ENCODE measurements around the gene PREB. TPM values are rescaled to one million over a fixed set of nuclear protein-coding genes. Genes with fewer than 3 reads are reported as not detected.
A peak's percentile ranks its signal among the peaks of the same experiment; 100 is the strongest.

PREB gene
- total RNA-seq, 4 donors from 2014 or later = 40.0 to 55.3 (median 47.1) TPM

DNA sequence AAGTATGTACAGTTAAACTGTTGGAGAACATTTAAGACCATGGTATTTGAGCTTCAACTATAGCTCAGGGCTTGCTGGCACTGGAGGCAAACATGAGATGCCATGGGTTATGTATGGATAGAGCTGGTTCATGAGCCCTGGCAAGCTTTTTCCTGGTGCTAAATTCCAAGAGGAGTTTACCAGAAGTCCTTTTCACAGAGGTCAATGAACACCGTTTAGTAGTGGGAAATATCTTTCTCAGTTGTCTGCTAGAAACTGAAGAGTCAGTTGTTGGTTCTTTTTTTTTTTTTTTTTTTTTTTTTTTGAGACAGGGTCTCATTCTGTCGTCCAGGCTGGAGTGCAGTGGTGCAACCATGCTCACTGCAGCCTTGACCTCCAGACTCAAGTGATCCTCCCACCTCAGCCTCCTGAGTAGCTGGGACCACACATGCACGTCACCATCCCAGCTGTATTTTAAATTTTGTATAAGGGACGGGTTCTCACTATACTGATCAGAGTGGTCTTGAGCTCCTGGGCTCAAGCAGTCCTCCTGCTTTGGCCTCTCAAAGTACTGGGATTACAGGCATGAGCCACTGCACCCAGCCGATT lies 46.5 kb downstream of the PREB start:
- no peaks in the 10 kb centered on the region for H3K27me3 ChIP-seq
- DNase-seq (ENCODE audit: low spot score in 2 of 2) = no peak
- H3K4me1 ChIP-seq = peaks cover 34% of the 10 kb centered on the region
- no peak overlapping the region for H3K4me3 ChIP-seq
- H3K9me3 ChIP-seq = no peaks in the 10 kb centered on the region
- WGBS = 87% methylated on average over 5 of the region's 5 CpGs
- TF ChIP-seq CTCF (IDR thresholded peaks at IDR 0.05) (no peak), POLR2AphosphoS5 (IDR thresholded peaks at IDR 0.05) (no peak), EP300 (IDR thresholded peaks at IDR 0.05) (no peak), POLR2A (IDR thresholded peaks at IDR 0.05) (no peak)
- no peaks in the 10 kb centered on the region for H3K36me3 ChIP-seq
- H3K27ac ChIP-seq = no peak overlapping the region

GRCh38 chr2:27086724-27087593 lies 47.5 kb downstream of the PREB start, which contains the start of gene KHK:
TSS of gene KHK (plus strand) at chr2:27086772. CDS start at chr2:27087260, 488 bp downstream.
- peak within 1 kb of the TSS; percentile 79 for H3K27ac ChIP-seq
- peak within 1 kb of the TSS; percentile 73 for H3K4me3 ChIP-seq
- TF ChIP-seq CTCF (IDR thresholded peaks at IDR 0.05) (no peak), POLR2AphosphoS5 (IDR thresholded peaks at IDR 0.05) (no peak), POLR2A (IDR thresholded peaks at IDR 0.05) (no peak), EP300 (IDR thresholded peaks at IDR 0.05) (no peak)
- WGBS = 25% methylated on average over 16 of the region's 54 CpGs
- DNase-seq (ENCODE audit: low spot score in 2 of 2) = no peak
- no peaks in the 10 kb centered on the region for H3K9me3 ChIP-seq
- H3K4me1 ChIP-seq = peaks cover 38% of the 10 kb centered on the region
- H3K27me3 ChIP-seq = no peaks in the 10 kb centered on the region
- H3K36me3 ChIP-seq = no peaks in the 10 kb centered on the region

DNA sequence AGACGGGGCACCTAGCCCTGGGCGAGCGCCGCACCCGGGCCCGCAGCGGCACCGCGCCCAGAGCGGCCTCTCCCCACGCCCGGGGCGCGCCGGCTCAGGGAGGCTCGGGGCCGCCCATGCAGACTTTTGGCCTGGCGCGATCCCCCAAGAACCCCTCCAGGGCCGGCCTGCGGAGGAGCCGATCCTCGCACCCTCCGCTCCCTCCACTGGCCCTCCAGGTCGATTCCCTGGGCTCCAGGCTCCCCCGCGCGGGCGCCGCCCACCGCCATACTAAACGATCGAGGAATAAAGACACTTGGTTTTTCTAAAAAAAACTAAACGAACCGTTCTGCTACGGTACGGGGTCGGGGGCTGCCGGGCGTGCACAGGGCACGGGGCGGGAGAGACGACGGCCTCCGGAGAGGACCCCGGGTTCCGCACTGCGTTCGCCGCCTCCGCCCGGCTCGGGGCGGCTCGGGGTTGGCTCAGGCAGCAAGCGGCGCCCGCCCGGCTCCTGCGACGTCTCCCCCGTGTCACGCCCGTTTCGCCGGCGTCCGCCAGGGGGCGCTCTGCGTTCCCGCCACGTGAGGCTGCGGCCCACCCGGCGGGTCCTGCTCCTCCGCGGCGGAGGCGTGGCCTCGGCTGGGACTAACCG lies 48.2 kb downstream of the PREB start:
- H3K9me3 ChIP-seq = no peaks in the 10 kb centered on the region
- H3K36me3 ChIP-seq = no peaks in the 10 kb centered on the region
- H3K27ac ChIP-seq = peak overlapping the region; percentile 79
- peaks cover 46% of the 10 kb centered on the region for H3K4me1 ChIP-seq
- 0% methylated on average over 11 of the region's 81 CpGs for WGBS
- H3K4me3 ChIP-seq = peak overlapping the region; percentile 73
- TF ChIP-seq POLR2A (IDR thresholded peaks at IDR 0.05) (no peak), EP300 (IDR thresholded peaks at IDR 0.05) (no peak), CTCF (IDR thresholded peaks at IDR 0.05) (peak; percentile 80 to 98), POLR2AphosphoS5 (IDR thresholded peaks at IDR 0.05) (peak in 1 of 3 donors; percentile 47)
- peak; percentile 94 to 95 for DNase-seq (ENCODE audit: low spot score in 2 of 2)
- H3K27me3 ChIP-seq = no peaks in the 10 kb centered on the region

DNA sequence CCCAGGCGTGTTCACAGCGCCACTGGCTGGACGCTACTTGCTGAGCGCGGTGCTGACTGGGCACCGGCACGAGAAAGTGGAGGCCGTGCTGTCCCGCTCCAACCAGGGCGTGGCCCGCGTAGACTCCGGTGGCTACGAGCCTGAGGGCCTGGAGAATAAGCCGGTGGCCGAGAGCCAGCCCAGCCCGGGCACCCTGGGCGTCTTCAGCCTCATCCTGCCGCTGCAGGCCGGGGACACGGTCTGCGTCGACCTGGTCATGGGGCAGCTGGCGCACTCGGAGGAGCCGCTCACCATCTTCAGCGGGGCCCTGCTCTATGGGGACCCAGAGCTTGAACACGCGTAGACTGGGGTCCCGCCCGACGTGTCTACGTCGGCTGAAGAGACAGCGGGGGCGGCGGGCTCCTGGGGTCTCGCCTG lies 48.8 kb downstream of the PREB start:
- peak in 1 of 2 donors; percentile 89 for DNase-seq (ENCODE audit: low spot score in 2 of 2)
- 0% methylated on average over 4 of the region's 38 CpGs for WGBS
- no peak for TF ChIP-seq POLR2AphosphoS5 (IDR thresholded peaks at IDR 0.05)
- TF ChIP-seq POLR2A (IDR thresholded peaks at IDR 0.05) = no peak
- TF ChIP-seq CTCF (IDR thresholded peaks at IDR 0.05) = peak in 1 of 2 donors; percentile 10
- no peak for TF ChIP-seq EP300 (IDR thresholded peaks at IDR 0.05)
- Histone ChIP-seq H3K27ac (peak overlapping the region; percentile 79), H3K9me3 (no peaks in the 10 kb centered on the region), H3K36me3 (no peaks in the 10 kb centered on the region), H3K4me3 (peak overlapping the region; percentile 73), H3K27me3 (no peaks in the 10 kb centered on the region), H3K4me1 (peaks cover 51% of the 10 kb centered on the region)
